HepG2 (cell line): ENCODE measurements around the gene MYADML2. TPM values are rescaled to one million over a fixed set of nuclear protein-coding genes. Genes with fewer than 3 reads are reported as not detected.
A peak's percentile ranks its signal among the peaks of the same experiment; 100 is the strongest.

Experiments used
- CSRNP1 ChIP-seq: sonication (generic); formaldehyde crosslinking; IDR thresholded peaks from 2 replicates; pipeline ENCODE4 v1.8.1; 2023; ENCODE audit warnings: mild to moderate bottlenecking, missing genetic modification reagents
- DMTF1 ChIP-seq: sonication (generic); formaldehyde crosslinking; IDR thresholded peaks from 2 replicates; pipeline ENCODE4 v1.4.0; 2020; ENCODE audit warnings: mild to moderate bottlenecking, missing genetic modification reagents
- E2F2 ChIP-seq: sonication (generic); formaldehyde crosslinking; IDR thresholded peaks from 2 replicates; pipeline ENCODE4 v1.4.0; 2020; ENCODE audit warnings: missing genetic modification reagents, borderline replicate concordance
- FOXO4 ChIP-seq: sonication (generic); formaldehyde crosslinking; conservative IDR thresholded peaks from 2 replicates; pipeline ENCODE4 v1.8.1; 2023; ENCODE audit warnings: missing genetic modification reagents
- HMG20B ChIP-seq: conservative IDR thresholded peaks from 2 replicates; pipeline ENCODE4 v1.6.1; 2016; ENCODE audit warnings: missing genetic modification reagents, missing compliant biosample characterization
- MTF1 ChIP-seq: sonication (generic); formaldehyde crosslinking; IDR thresholded peaks from 2 replicates; pipeline ENCODE4 v1.5.0; 2020; ENCODE audit warnings: missing genetic modification reagents
- SOX6 ChIP-seq, 2 experiments: fragments of 450-650 bp in 1 of 2; sonication (generic) in 1 of 2; formaldehyde crosslinking in 1 of 2; IDR thresholded peaks; 2 replicates each; pipeline versions ENCODE4 v1.4.0 to v1.6.1; 2017 to 2020; ENCODE audit warnings: antibody characterized with exemption in 1 of 2, mild to moderate bottlenecking in 1 of 2, missing genetic modification reagents in 1 of 2
- TAF1 ChIP-seq: sonication (generic); formaldehyde crosslinking; IDR thresholded peaks from 2 replicates; pipeline ENCODE4 v1.4.0; 2020; ENCODE audit warnings: missing genetic modification reagents
- ZC3H13 ChIP-seq: sonication (generic); formaldehyde crosslinking; IDR thresholded peaks from 2 replicates; pipeline ENCODE4 v1.8.1; 2023; ENCODE audit warnings: mild to moderate bottlenecking, missing genetic modification reagents, moderate library complexity
- ZNF225 ChIP-seq: sonication (generic); formaldehyde crosslinking; IDR thresholded peaks from 2 replicates; pipeline ENCODE4 v1.4.0; 2020; ENCODE audit warnings: mild to moderate bottlenecking, missing genetic modification reagents
- ZNF282 ChIP-seq: fragments of 450-650 bp; IDR thresholded peaks from 2 replicates; pipeline ENCODE4 v1.6.1; 2018; ENCODE audit not compliant: partially characterized antibody
- ZNF530 ChIP-seq: sonication (generic); formaldehyde crosslinking; IDR thresholded peaks from 2 replicates; pipeline ENCODE4 v1.5.0; 2020; ENCODE audit warnings: low read depth, mild to moderate bottlenecking, missing genetic modification reagents
- ZNF552 ChIP-seq: sonication (generic); formaldehyde crosslinking; IDR thresholded peaks from 2 replicates; pipeline ENCODE4 v1.9.0; 2022; ENCODE audit warnings: missing genetic modification reagents, mild to moderate bottlenecking, borderline replicate concordance
- ZNF687 ChIP-seq: sonication (generic); formaldehyde crosslinking; IDR thresholded peaks from 2 replicates; pipeline ENCODE4 v1.5.1; 2020; ENCODE audit warnings: mild to moderate bottlenecking, missing genetic modification reagents, moderate library complexity
- ZNF747 ChIP-seq: sonication (generic); formaldehyde crosslinking; IDR thresholded peaks from 2 replicates; pipeline ENCODE4 v1.8.1; 2023; ENCODE audit warnings: missing genetic modification reagents, mild to moderate bottlenecking, borderline replicate concordance
- ZNF777 ChIP-seq: sonication (generic); formaldehyde crosslinking; IDR thresholded peaks from 2 replicates; pipeline ENCODE4 v1.4.0; 2020; ENCODE audit warnings: missing genetic modification reagents
- polyA plus RNA-seq, 8 experiments: library from polyadenylated mRNA; depleted of rRNA in 3 of 8; stranded (reverse) in 7 of 8; unstranded in 1 of 8; fragments of >200 nt; fragmentation: Illumina TruSeq in 4 of 8; extraction: Trizol in 4 of 8; gene quantifications; 2 replicates each; pipeline versions ENCODE4 v1.2.1 to v1.2.3, GENCODE V29; 2011 to 2016; ENCODE audit warnings: low read depth in 4 of 8, missing spikeins in 1 of 8, mixed read lengths in 1 of 8; ENCODE audit not compliant: insufficient read depth in 1 of 8
- total RNA-seq, 5 experiments: library from RNA; depleted of rRNA; stranded (reverse); fragments of >200 nt; fragmentation: Illumina TruSeq; extraction: Trizol; gene quantifications; 2 replicates each; pipeline ENCODE4 v1.2.3, GENCODE V29; 2016; ENCODE audit warnings: low read depth in 1 of 5

The MYADML2 gene
- total and polyA plus RNA-seq, 2 of the 13 experiments (the other 11 are each of a cell fraction or from before 2014, with no cell fraction given), result not detected

- TF ChIP-seq ZNF530 (CRISPR knock-in tag) (no peak), SOX6 (IDR thresholded peaks at IDR 0.05) (no peak), SOX6 (CRISPR knock-in tag; IDR thresholded peaks at IDR 0.05) (peak; percentile 20; the same call in 1 of the 2 replicates), HMG20B (no peak), MTF1 (CRISPR knock-in tag) (peak; percentile 61; the same call in 1 of the 2 replicates), ZNF747 (CRISPR knock-in tag) (0 out of 2 replicates have a peak, but pooled peaks have one; percentile 13), E2F2 (peak; percentile 17; the same call in 1 of the 2 replicates), ZNF282 (no peak), ZNF687 (CRISPR knock-in tag) (peak; percentile 51), ZNF777 (CRISPR knock-in tag) (peak; percentile 69; the same call in 1 of the 2 replicates), DMTF1 (CRISPR knock-in tag) (0 out of 2 replicates have a peak, but pooled peaks have one; percentile 64), TAF1 (CRISPR knock-in tag) (peak; percentile 71; the same call in 1 of the 2 replicates), ZNF552 (0 out of 2 replicates have a peak, but pooled peaks have one; percentile 20), CSRNP1 (CRISPR knock-in tag) (peak; percentile 75; the same call in 1 of the 2 replicates), ZNF225 (peak; percentile 91), ZC3H13 (no peak; the same call in 1 of the 2 replicates), FOXO4 (CRISPR knock-in tag) (peak; percentile 98; the same call in 1 of the 2 replicates)
Measured at GRCh38 chr17:81960130-81960958, 13.3 kb upstream of the MYADML2 start (continued).
